Peyer's patch (tissue), 4 donors: ENCODE results near the gene DUOXA1. TPM values are rescaled to one million over a fixed set of nuclear protein-coding genes. Genes with fewer than 3 reads are reported as not detected.
A peak's percentile ranks its signal among the peaks of the same experiment; 100 is the strongest.
"Not testable (repeated sequence)": the region's sequence is repeated elsewhere in the genome, so short reads cannot be mapped to it uniquely, and the experiment has no call there.

Experiments used
- DNase-seq, 3 donors: peaks; one replicate each; pipeline ENCODE4 v3.0.0-alpha.2; 2017 to 2019
- H3K27ac ChIP-seq, 4 donors: fragments of 200-600 bp; sonication (generic); one replicate each; pipeline ENCODE4 v1.5.1; 2016 to 2019
- H3K27me3 ChIP-seq, 2 donors: fragments of 200-600 bp; sonication (generic); one replicate each; pipeline ENCODE4 v1.5.1; 2019
- H3K36me3 ChIP-seq, 3 donors: fragments of 200-600 bp; sonication (generic); one replicate each; pipeline ENCODE4 v1.5.1; 2016 to 2019
- H3K4me1 ChIP-seq, 4 donors: fragments of 200-600 bp; sonication (generic); one replicate each; pipeline ENCODE4 v1.5.1; 2016 to 2019
- H3K4me3 ChIP-seq, 4 donors: fragments of 200-600 bp; sonication (generic); 1 replicate in 3 of 4; 2 replicates in 1 of 4; pipeline ENCODE4 v1.5.1; 2016 to 2019; ENCODE audit warnings: mild to moderate bottlenecking in 1 of 4
- H3K9me3 ChIP-seq, 4 donors: fragments of 200-600 bp; sonication (generic); one replicate each; pipeline ENCODE4 v1.5.1; 2016 to 2019; ENCODE audit warnings: mild to moderate bottlenecking in 1 of 4
- total RNA-seq, 4 donors: library from RNA; depleted of rRNA; stranded (reverse); fragments of >200 nt; gene quantifications; one replicate each; pipeline ENCODE4 v1.1.0, GENCODE V29; 2016

The DUOXA1 gene
- total RNA-seq, 4 donors from 2014 or later = 1.2 TPM; not detected in 3

DNA sequence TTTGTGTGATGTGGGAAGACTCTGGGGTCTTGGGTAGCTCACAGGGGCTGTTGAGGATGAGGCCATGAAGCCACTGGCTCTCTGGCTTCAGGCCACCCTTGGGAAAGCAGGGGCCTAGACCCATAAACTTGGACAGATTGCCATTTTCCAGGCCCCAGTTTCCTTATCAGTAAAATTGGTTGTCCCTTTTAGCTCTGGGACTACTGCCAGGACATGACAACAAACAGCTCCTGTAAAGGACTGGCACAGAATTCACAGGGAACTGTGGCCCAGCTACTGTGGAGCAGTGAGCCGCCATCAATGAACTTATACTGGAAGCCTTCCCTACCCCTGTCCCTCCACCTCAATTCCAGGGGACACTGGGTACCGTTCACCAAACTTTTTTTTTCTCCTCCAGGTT lies 52.3 kb downstream of the DUOXA1 start:
- H3K27ac ChIP-seq, H3K27me3 ChIP-seq, H3K4me1 ChIP-seq, H3K4me3 ChIP-seq, H3K9me3 ChIP-seq, DNase-seq, H3K36me3 ChIP-seq: not testable (repeated sequence)

DNA sequence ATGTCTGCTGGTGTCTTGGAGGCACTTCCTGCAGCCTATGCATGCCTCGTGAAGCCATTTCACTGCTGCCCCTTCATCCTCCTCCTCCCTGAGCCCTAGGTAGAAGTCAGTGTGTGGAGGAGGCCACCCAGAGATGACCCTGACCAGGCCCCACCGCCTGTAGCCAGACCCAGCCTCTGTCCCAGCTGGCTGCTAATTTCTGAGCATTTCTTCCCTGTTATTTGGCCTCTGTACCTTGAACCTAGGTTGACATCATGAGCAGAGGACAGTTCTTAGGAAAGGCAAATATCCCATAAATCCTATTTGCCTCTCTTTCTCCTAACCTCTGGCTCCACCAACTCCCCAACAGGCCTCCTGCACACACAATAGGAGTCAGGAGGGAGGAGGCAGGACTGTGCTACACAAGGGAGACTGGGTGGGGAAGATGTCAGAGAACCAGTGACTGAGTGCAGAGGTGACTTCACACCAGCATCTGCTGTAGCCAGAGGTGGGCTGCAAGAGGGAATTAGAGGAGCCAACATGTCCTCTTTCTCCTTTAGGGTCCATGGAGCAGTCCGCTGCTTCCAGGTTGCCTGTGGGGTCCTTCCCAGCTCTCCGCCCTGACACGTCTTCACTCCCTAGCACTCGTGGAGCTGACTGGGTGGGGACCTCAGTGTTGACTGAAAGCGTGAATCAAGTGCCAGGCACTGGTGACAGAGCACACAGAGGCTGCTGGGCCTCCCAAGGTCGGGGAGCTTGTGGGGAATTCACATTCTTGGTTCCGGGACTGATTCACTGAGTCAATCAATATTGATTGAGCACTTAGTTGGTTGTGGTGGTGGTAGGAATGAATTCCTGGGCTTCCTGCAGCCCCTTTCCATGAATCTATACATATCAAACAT lies 54.0 kb downstream of the DUOXA1 start:
- not testable (repeated sequence) for H3K27ac ChIP-seq, H3K27me3 ChIP-seq, H3K9me3 ChIP-seq, H3K4me3 ChIP-seq, DNase-seq, H3K4me1 ChIP-seq, H3K36me3 ChIP-seq

DNA sequence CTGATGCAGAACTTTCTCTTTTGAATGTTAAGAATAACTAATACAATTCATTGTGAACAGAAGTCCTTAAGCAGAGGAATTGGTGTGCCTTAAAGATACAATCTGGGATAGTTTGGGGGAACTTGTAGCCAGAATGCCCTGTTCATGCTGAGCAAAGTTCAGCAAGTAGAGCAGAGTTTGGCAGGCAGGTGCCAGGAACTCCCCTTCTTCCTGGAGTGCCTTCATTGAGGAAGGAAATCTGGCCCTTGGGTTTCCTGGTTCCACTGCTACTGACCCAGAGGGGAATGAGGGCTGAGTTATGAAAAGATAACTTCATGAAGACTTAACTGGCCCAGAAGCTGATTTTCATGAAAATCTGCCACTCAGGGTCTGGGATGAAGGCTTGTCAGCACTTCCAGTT lies 56.1 kb downstream of the DUOXA1 start:
- H3K36me3 ChIP-seq = not testable (repeated sequence)

DNA sequence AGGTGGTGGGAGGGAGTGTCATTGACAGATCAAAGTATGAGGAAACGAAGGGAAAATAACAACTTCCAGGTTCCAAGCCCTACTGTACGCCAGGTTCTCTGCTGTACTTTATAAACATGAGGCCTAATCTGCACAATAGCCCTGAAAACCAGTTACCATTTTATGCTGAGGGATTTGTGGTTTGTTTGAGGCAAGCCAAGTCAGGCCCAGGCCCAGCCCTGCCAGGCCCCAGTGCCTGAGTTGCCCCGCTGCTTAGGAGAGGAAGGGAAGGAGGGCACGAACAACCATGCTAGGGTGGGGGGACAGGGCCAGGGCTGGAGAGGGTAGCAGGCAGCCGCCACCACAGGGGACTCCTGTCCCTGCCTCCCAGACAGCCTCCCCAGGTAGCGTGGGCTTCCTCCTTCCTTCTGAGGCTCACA lies 59.7 kb downstream of the DUOXA1 start:
- H3K9me3 ChIP-seq, H3K4me1 ChIP-seq, H3K4me3 ChIP-seq, H3K27me3 ChIP-seq, DNase-seq, H3K36me3 ChIP-seq: not testable (repeated sequence)
- peak overlapping the region in 1 of 4 donors; percentile 67 for H3K27ac ChIP-seq

More for the DNA sequence above, 56.1 kb downstream of the DUOXA1 start:
- not testable (repeated sequence) for H3K9me3 ChIP-seq, DNase-seq, H3K27me3 ChIP-seq, H3K27ac ChIP-seq, H3K4me1 ChIP-seq, H3K4me3 ChIP-seq

Other genes with a start within 250 kb of the DUOXA1 start
- not detected for gene TERB2, start 173.2 kb downstream of the DUOXA1 start, total RNA-seq
- 10 to 100 TPM in 2 of 4 donors, 1 to 10 TPM in 2; 6.3 to 39.6 (median 10.6) TPM for gene SORD, start 106.7 kb downstream of the DUOXA1 start, total RNA-seq
- gene DUOX2, start 15.7 kb downstream of the DUOXA1 start, total RNA-seq = 1 to 10 TPM in 2 of 4 donors, under 1 TPM in 2; 0.19 to 3.3 (median 1.6) TPM
- under 1 TPM in 1 of 4 donors, not detected in 3; 0.67 TPM for gene DUOXA2, start 15.6 kb downstream of the DUOXA1 start, total RNA-seq
- under 1 TPM in 2 of 4 donors, not detected in 2; 0.35 to 0.54 TPM for gene DUOX1, start 115 bp upstream of the DUOXA1 start, total RNA-seq
- gene SHF, start 58.1 kb upstream of the DUOXA1 start, total RNA-seq = 10 to 100 TPM in 2 of 4 donors, 1 to 10 TPM in 2; 5.8 to 20.6 (median 11.2) TPM
- gene SLC28A2, start 122.4 kb upstream of the DUOXA1 start, total RNA-seq = 10 to 100 TPM in 3 of 4 donors, under 1 TPM in 1; 0.83 to 75.1 (median 64.6) TPM
- 100 to 1,000 TPM; 112 to 196 (median 168) TPM for gene GATM, start 248.7 kb upstream of the DUOXA1 start, total RNA-seq